ENCODE results near the gene ARRB1. TPM values are rescaled to one million over a fixed set of nuclear protein-coding genes. Genes with fewer than 3 reads are reported as not detected.

ARRB1 gene
- total and polyA plus RNA-seq, 3 donors from 2014 or later, result 8.4 to 9.8 (median 8.5) TPM

DNA sequence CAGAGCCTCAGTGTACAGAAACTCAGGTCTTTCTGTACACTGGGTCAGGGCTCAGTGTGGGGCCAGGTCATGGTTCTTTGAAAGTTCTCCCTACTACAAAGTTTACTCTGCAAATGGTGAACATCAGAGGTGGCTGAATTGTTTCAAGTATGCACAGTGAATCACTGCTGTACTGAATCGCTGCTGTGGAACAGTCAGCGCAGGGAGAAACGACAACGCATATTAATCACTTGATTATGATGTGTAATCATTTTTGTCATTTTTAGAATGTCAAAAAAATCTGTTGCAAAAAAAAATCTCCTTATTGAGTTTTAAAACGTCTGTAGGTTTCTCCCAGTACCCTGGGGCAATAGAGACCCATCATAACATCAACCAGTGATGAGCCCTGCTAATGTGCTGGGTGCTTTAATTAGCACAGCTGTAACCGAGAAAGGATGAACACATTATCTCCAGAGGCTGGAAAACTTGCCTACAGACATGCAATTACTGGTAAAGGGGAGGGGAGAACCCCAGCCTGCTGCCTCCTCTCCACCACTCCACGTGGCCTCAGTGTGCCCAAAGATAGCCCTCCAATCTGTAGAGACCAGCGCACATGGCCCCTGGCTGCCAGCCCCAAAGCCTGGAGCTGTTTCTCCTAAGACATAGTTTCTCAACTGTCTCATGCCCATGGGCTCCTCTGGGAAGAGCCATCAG is 12.8 kb downstream of the ARRB1 start:
- no peaks in the 10 kb centered on the region for H3K9me3 ChIP-seq
- no peak for DNase-seq
- no peak overlapping the region for H3K4me3 ChIP-seq
- intact Hi-C loops (cut with DNase I; ENCODE audit: low total_unique reads), result loop anchor here (10.0 kb wide), 1 partner anchor 46 kb away; no protein-coding TSS in a partner anchor
- no peaks in the 10 kb centered on the region for H3K36me3 ChIP-seq (ENCODE audit: low read depth, missing control alignments)
- peak overlapping the region; percentile 23 to 80 for H3K27ac ChIP-seq
- peaks cover 70% of the 10 kb centered on the region for H3K4me1 ChIP-seq
- H3K27me3 ChIP-seq, result no peaks in the 10 kb centered on the region
- WGBS, 2 donors, result 54 to 62% methylated on average over 7 to 8 of the region's 8 CpGs
- TF ChIP-seq POLR2A (IDR thresholded peaks at IDR 0.05) (no peak), CTCF (IDR thresholded peaks at IDR 0.05) (no peak)

DNA sequence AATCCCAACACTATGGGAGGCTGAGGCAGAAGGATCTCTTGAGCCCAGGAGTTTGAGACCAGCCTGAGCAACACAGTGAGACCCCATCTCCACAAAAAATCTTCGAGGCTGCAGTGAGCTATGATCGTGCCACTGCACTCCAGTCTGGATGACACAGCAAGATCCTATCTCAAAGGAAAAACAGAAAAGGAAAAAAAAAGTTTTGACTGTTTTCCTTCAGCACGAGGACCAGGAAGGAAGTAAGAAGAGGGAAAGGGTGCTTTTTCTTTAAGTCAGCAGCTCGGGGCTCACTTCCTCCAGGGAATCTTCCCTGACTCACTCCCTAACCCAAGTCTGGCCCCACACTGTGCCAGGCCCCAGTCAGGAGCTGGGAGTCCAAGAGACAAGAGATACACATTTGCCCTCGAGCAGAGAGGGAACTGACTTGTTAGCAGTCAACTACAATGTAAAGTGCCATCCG is 14.2 kb downstream of the ARRB1 start:
- intact Hi-C loops (cut with DNase I; ENCODE audit: low total_unique reads), result loop anchor here (10.0 kb wide), 1 partner anchor 48 kb away; no protein-coding TSS in a partner anchor
- DNase-seq, result no peak
- Histone ChIP-seq H3K27me3 (no peaks in the 10 kb centered on the region), H3K4me1 (peaks cover 56% of the 10 kb centered on the region), H3K36me3 (ENCODE audit: low read depth, missing control alignments) (no peaks in the 10 kb centered on the region), H3K4me3 (no peak overlapping the region), H3K9me3 (no peaks in the 10 kb centered on the region), H3K27ac (peak overlapping the region in 1 of 2 donors; percentile 14)
- WGBS, 2 donors, result 63 to 65% methylated on average over 6 of the region's 6 CpGs
- TF ChIP-seq POLR2A (IDR thresholded peaks at IDR 0.05), result no peak
- no peak for TF ChIP-seq CTCF (IDR thresholded peaks at IDR 0.05)

DNA sequence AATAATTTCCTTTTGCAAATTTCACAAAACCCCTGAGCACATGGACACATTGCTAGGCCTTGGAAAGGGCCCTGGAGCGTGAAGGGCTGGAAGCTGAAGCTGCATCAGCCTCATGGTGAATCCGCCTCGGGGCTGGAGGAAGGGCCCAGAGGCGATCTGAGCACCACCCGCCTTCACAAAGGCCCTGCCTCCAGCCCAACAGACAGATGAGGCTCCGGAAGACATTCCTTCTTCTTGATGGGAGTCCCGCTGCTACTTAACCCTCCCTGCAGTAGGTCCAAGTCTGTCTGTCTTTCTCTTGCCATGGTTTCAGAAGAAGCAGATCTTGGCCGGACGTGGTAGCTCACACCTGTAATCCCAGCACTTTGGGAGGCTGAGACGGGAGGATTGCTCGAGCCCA is 16.5 kb downstream of the ARRB1 start:
- H3K36me3 ChIP-seq (ENCODE audit: low read depth, missing control alignments), result no peaks in the 10 kb centered on the region
- DNase-seq, result no peak
- intact Hi-C loops (cut with DNase I; ENCODE audit: low total_unique reads), result loop anchor here (10.0 kb wide), 1 partner anchor 50 kb away; no protein-coding TSS in a partner anchor
- no peak overlapping the region for H3K27ac ChIP-seq
- H3K4me1 ChIP-seq, result peaks cover 41% of the 10 kb centered on the region
- H3K4me3 ChIP-seq, result no peak overlapping the region
- no peak for TF ChIP-seq CTCF (IDR thresholded peaks at IDR 0.05)
- TF ChIP-seq POLR2A (IDR thresholded peaks at IDR 0.05), result no peak
- H3K27me3 ChIP-seq, result no peaks in the 10 kb centered on the region
- H3K9me3 ChIP-seq, result no peaks in the 10 kb centered on the region
- WGBS, 2 donors, result 59 to 76% methylated on average over 11 of the region's 11 CpGs

DNA sequence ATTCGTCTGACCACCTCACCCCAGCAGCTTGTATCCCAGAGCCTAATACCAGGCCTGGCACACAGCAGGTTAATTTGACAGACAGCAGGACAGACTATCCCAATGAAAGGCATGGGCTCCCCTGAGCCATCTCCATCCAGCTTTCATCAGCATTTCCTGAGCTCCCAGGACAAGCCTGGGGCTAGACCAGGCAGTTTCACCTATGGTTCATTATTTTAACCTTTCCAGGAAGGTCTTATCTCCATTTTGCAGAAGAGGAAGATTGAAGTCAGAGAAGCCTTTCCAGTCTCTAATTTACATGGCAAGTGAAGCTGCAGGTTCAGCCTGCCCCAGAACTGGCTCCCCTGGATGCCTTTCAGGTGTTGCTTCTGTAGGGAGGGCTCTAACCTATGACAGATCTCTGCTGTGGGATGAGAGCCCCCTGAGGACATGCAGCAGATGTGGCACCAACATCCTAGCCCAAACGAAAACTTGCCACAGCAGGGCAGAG is 17.0 kb downstream of the ARRB1 start:
- Histone ChIP-seq H3K4me3 (no peak overlapping the region), H3K4me1 (peaks cover 41% of the 10 kb centered on the region), H3K27ac (no peak overlapping the region), H3K9me3 (no peaks in the 10 kb centered on the region), H3K27me3 (no peaks in the 10 kb centered on the region), H3K36me3 (ENCODE audit: low read depth, missing control alignments) (no peaks in the 10 kb centered on the region)
- no peak for DNase-seq
- 85 to 86% methylated on average over 2 of the region's 2 CpGs for WGBS, 2 donors
- TF ChIP-seq CTCF (IDR thresholded peaks at IDR 0.05) (no peak), POLR2A (IDR thresholded peaks at IDR 0.05) (no peak)
- intact Hi-C loops (cut with DNase I; ENCODE audit: low total_unique reads), result loop anchor here (10.0 kb wide), 1 partner anchor 50 kb away; no protein-coding TSS in a partner anchor
